ENCODE results near the gene COPZ2. TPM values are rescaled to one million over a fixed set of nuclear protein-coding genes. Genes with fewer than 3 reads are reported as not detected.

COPZ2 gene
- total and polyA plus RNA-seq, 9 of the 15 experiments (the other 6 are each of a cell fraction or from before 2014, with no cell fraction given), result 0.22 to 0.49 TPM; not detected in 7

DNA sequence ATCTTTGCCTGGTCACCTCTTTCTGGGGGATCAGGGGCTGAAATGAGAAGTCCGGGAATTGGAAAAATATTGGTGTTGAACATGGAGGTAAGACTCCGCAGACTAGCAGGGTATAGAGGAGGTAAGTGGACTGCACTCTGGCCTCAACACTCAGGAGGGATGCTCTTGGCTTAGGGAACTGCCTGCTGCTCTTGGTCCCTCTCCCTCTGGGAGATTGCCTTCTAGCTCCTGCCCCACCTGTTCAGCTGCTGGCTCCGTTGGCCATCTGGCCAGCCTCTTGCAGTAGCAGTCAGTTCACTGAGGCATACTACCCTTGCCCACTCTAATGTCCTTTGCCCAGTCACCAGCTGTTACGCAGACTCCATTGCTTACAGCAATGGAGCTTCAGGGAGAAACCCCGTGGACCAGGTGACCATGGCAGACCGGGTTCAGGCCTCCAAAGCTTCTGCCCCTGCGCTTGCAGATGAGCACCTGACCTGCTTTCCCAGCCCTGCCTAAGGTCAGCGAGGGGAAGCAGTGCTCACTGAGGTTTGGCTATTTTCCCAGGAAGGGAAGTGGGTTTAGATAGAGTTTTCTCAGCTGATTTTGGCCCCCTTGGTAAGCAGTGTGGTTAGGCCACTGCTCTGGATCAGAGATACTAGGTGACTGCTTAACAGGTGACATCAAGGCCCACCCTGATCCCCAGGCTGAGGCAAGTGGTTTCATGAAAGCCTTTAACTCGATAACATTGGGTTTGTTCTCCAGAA, 54.8 kb downstream of the COPZ2 start (continued):
- TF ChIP-seq ERF (CRISPR knock-in tag; IDR thresholded peaks at IDR 0.05), result no peak
- TF ChIP-seq TBL1XR1 (IDR thresholded peaks at IDR 0.05; ENCODE audit: low read length in 2 of 2), result no peak
- no peak for TF ChIP-seq ZKSCAN3 (CRISPR knock-in tag; IDR thresholded peaks at IDR 0.05)

DNA sequence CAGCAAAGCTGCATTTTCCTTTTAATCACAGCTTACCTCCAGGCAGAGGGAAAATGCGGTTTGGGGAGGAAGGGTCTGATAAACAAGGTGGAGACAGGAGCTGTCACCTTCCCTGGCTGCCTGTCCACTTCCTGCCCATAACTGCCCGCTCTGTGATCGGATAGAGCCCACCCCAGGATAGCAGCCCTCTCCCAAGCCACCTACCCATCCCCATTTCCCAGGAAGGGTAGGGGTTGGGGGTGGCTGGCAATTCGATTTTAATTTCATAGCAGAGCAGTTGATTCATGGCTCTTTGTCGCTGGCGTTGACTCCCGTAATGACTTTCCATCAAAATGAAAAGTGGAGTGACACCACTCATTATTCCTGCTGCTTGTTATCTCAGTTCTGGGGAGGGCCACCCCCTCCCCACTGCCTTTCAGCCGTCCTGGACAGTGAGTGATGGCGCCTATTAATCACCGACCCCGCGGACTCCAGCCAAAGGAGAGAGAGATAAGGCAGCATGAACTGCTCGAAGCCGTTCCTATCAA, 55.4 kb downstream of the COPZ2 start:
- Histone ChIP-seq H3K4me2 (ENCODE audit: insufficient read depth, low read length) (peak overlapping the region; percentile 47), H3K4me3 (no peak overlapping the region), H3K4me1 (replicated peaks in 1 of 2; ENCODE audit: control insufficient read depth in 2 of 2, insufficient read depth in 2 of 2, low read length in 2 of 2) (peaks cover 35 to 50% of the 10 kb centered on the region in 2 experiments), H2AFZ (ENCODE audit: low read depth, low read length) (peak overlapping the region; percentile 2; the same call in 1 of the 2 replicates), H3K9me1 (ENCODE audit: control insufficient read depth, insufficient read depth, low read length) (peaks cover 4% of the 10 kb centered on the region), H3K27ac (ENCODE audit: extremely low read depth, low read depth, low read length) (peak overlapping the region; percentile 33; the same call in 1 of the 3 replicates), H3K27me3 (ENCODE audit: control insufficient read depth in 2 of 2, insufficient read depth in 2 of 2, low read length in 2 of 2) (no peaks in the 10 kb centered on the region), H3K9me3 (replicated peaks; ENCODE audit: control insufficient read depth, insufficient read depth, low read depth, low read length) (no peaks in the 10 kb centered on the region), H3K79me2 (ENCODE audit: control insufficient read depth, insufficient read depth, low read length) (no peaks in the 10 kb centered on the region), H4K20me1 (replicated peaks; ENCODE audit: control insufficient read depth, insufficient read depth, low read length) (peaks cover 12% of the 10 kb centered on the region; the same call in 1 of the 2 replicates), H3K9ac (ENCODE audit: insufficient read depth in 1 of 2, low read depth in 2 of 2, low read length in 2 of 2) (peak overlapping the region; percentile 3 to 66; a peak in 2 of 4 replicates), H3K36me3 (ENCODE audit: control insufficient read depth, insufficient read depth, low read length) (peaks cover 70% of the 10 kb centered on the region)
- ChIA-PET CTCF (ENCODE audit: low intra/inter-chr PET ratio) (interaction anchor here (0.7 kb wide), 1 partner anchor 26 kb away, joined by 4 read pairs; no protein-coding TSS in a partner anchor), POLR2A (interaction anchor here (0.6 to 2.9 kb wide), 10 partner anchors 13 to 467 kb away, joined by 3 to 8 read pairs (median 4); no protein-coding TSS in a partner anchor)
- DNase-seq (ENCODE audit: extremely low read depth in 1 of 4, low spot score in 3 of 4), result peak; percentile 63 to 88 (median 74)
- FAIRE-seq, result peak; percentile 91
- ATAC-seq, result peak; percentile 76
- WGBS (ENCODE audit: insufficient coverage, low coverage, missing lambda C conversion rate), result 3% methylated on average over 14 of the region's 14 CpGs
- intact Hi-C loops (cut with micrococcal nuclease) (no loop called here), in situ Hi-C loops (cut with MboI) (loop anchor here (5.0 kb wide), 1 partner anchor 35 kb away; no protein-coding TSS in a partner anchor)
- BruUV-seq (replicated peaks), result no TSS peak
- TF ChIP-seq MCM3 (IDR thresholded peaks at IDR 0.05) (no peak), ATF7 (IDR thresholded peaks at IDR 0.05) (no peak; the same call in 1 of the 2 replicates), ZNF766 (CRISPR knock-in tag; conservative IDR thresholded peaks at IDR 0.05) (peak; percentile 59; the same call in 1 of the 2 replicates), ZBTB7A (IDR thresholded peaks at IDR 0.05; ENCODE audit: borderline replicate concordance, control insufficient read depth, low read depth, low read length) (peak; percentile 67; the same call in 1 of the 2 replicates), ZNF589 (CRISPR knock-in tag; IDR thresholded peaks at IDR 0.05; ENCODE audit: low read depth) (0 out of 2 replicates have a peak, but pooled peaks have one; percentile 55), U2AF1 (optimal IDR thresholded peaks at IDR 0.05; ENCODE audit: low read depth, low read length) (no peak), KDM4B (IDR thresholded peaks at IDR 0.05; ENCODE audit: borderline replicate concordance in 2 of 2, low read depth in 1 of 2) (peak in 1 of 2 experiments; percentile 100; a peak in 2 of 4 replicates)
- TF ChIP-seq, protein P1, sequence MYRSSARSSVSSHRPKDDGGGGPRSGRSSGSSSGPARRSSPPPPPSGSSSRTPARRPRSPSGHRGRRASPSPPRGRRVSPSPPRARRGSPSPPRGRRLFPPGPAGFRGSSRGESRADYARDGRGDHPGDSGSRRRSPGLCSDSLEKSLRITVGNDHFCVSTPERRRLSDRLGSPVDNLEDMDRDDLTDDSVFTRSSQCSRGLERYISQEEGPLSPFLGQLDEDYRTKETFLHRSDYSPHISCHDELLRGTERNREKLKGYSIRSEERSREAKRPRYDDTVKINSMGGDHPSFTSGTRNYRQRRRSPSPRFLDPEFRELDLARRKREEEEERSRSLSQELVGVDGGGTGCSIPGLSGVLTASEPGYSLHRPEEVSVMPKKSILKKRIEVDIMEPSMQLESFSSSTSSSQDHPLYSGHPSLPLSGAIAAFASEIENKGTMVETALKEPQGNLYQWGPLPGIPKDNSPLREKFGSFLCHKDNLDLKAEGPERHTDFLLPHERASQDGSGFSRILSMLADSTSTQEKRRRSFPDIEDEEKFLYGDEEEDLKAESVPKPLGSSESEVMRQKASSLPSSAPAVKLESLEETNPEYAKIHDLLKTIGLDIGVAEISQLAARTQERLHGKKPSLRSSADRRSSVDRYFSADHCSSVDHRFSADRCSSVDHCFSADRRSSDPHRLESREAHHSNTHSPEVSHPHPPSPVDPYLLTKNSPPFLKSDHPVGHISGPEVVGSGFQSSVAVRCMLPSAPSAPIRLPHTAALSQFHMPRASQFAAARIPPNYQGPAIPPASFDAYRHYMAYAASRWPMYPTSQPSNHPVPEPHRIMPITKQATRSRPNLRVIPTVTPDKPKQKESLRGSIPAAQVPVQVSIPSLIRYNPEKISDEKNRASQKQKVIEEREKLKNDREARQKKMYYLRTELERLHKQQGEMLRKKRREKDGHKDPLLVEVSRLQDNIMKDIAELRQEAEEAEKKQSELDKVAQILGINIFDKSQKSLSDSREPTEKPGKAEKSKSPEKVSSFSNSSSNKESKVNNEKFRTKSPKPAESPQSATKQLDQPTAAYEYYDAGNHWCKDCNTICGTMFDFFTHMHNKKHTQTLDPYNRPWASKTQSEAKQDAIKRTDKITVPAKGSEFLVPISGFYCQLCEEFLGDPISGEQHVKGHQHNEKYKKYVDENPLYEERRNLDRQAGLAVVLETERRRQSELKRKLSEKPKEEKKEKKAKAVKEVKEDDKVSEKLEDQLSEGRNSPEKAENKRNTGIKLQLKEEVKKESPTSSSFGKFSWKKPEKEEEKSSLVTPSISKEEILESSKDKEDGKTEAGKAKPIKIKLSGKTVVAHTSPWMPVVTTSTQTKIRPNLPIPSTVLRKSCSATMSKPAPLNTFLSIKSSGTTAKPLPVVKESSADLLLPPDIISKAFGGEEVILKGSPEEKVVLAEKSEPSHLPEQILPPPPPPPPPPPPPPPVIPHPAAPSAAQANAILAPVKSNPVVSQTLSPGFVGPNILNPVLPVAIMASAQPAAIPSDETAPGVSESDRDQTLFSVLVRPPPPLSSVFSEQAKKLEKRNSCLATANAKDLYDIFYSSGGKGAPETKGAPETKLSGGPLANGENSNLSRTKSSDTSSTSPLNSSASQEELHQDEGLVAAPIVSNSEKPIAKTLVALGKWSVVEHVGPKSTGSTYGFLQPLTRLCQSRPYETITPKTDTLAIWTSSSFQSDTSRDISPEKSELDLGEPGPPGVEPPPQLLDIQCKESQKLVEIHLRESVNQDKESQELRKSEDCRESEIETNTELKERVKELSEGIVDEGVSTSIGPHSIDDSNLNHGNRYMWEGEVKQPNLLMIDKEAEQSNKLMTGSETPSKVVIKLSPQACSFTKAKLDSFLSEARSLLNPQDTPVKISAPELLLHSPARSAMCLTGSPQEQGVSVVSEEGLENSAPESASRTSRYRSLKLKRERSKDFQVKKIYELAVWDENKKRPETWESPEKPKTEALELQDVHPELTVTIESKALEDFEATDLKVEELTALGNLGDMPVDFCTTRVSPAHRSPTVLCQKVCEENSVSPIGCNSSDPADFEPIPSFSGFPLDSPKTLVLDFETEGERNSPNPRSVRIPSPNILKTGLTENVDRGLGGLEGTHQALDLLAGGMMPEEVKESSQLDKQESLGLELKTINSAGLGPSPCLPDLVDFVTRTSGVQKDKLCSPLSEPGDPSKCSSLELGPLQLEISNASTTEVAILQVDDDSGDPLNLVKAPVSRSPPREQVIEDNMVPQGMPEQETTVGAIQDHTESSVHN (IDR thresholded peaks at IDR 0.05; ENCODE audit: borderline replicate concordance in 1 of 2, low read depth in 1 of 2), result no peak

Measured in K562 (cell line).